ENCODE results near the gene SLC25A52.
A peak's percentile ranks its signal among the peaks of the same experiment; 100 is the strongest.

SLC25A52 gene

GRCh38 chr18:31741097-31741735, 19.5 kb downstream of the SLC25A52 start:
- H3K79me2 ChIP-seq (ENCODE audit: control insufficient read depth, low read length): no peaks in the 10 kb centered on the region
- no peaks in the 10 kb centered on the region for H4K20me1 ChIP-seq (ENCODE audit: control insufficient read depth, insufficient read depth, low read depth, low read length)
- H3F3A ChIP-seq (ENCODE audit: control insufficient read depth, insufficient read depth): no peaks in the 10 kb centered on the region
- H3K4me3 ChIP-seq (ENCODE audit: low read length): no peak overlapping the region
- no peak for TF ChIP-seq EZH2phosphoT487 (IDR thresholded peaks at IDR 0.05; ENCODE audit: borderline replicate concordance, low read length)
- TF ChIP-seq CTCF (IDR thresholded peaks at IDR 0.05; ENCODE audit: low read depth, low read length, poor library complexity, severe bottlenecking): peak; percentile 85
- H3K9me2 ChIP-seq (replicated peaks; ENCODE audit: control insufficient read depth, low read length): no peaks in the 10 kb centered on the region
- H3K9me3 ChIP-seq (ENCODE audit: control insufficient read depth, insufficient read depth, low read length): no peaks in the 10 kb centered on the region
- H3K4me1 ChIP-seq (ENCODE audit: control insufficient read depth, low read length): peaks cover 17% of the 10 kb centered on the region
- H3K36me3 ChIP-seq (ENCODE audit: control insufficient read depth, low read length): no peaks in the 10 kb centered on the region
- no peak overlapping the region for H3K4me2 ChIP-seq (ENCODE audit: low read length)
- H3K27ac ChIP-seq (ENCODE audit: low read depth, low read length): no peak overlapping the region
- H3K27me3 ChIP-seq (ENCODE audit: control insufficient read depth, low read length): no peaks in the 10 kb centered on the region

- Histone ChIP-seq H3K36me3 (ENCODE audit: control insufficient read depth, low read length) (no peaks in the 10 kb centered on the region), H3K9me3 (ENCODE audit: control insufficient read depth, insufficient read depth, low read length) (no peaks in the 10 kb centered on the region), H3K27ac (ENCODE audit: low read depth, low read length) (no peak overlapping the region), H3K79me2 (ENCODE audit: control insufficient read depth, low read length) (no peaks in the 10 kb centered on the region), H3F3A (ENCODE audit: control insufficient read depth, insufficient read depth) (no peaks in the 10 kb centered on the region), H3K9me2 (replicated peaks; ENCODE audit: control insufficient read depth, low read length) (no peaks in the 10 kb centered on the region), H4K20me1 (ENCODE audit: control insufficient read depth, insufficient read depth, low read depth, low read length) (no peaks in the 10 kb centered on the region), H3K4me2 (ENCODE audit: low read length) (0 out of 2 replicates have a peak overlapping the region, but pooled peaks have one; percentile 22), H3K4me1 (ENCODE audit: control insufficient read depth, low read length) (peaks cover 17% of the 10 kb centered on the region), H3K4me3 (ENCODE audit: low read length) (no peak overlapping the region), H3K27me3 (ENCODE audit: control insufficient read depth, low read length) (no peaks in the 10 kb centered on the region)
- TF ChIP-seq CTCF (IDR thresholded peaks at IDR 0.05; ENCODE audit: low read depth, low read length, poor library complexity, severe bottlenecking) (no peak), EZH2phosphoT487 (IDR thresholded peaks at IDR 0.05; ENCODE audit: borderline replicate concordance, low read length) (no peak)
These were observed 20.5 kb downstream of the SLC25A52 start for GRCh38 chr18:31740180-31740579.

- H3K4me2 ChIP-seq (ENCODE audit: low read length): no peak overlapping the region
- no peaks in the 10 kb centered on the region for H3K9me2 ChIP-seq (replicated peaks; ENCODE audit: control insufficient read depth, low read length)
- no peaks in the 10 kb centered on the region for H3K36me3 ChIP-seq (ENCODE audit: control insufficient read depth, low read length)
- no peaks in the 10 kb centered on the region for H4K20me1 ChIP-seq (ENCODE audit: control insufficient read depth, insufficient read depth, low read depth, low read length)
- TF ChIP-seq EZH2phosphoT487 (IDR thresholded peaks at IDR 0.05; ENCODE audit: borderline replicate concordance, low read length): no peak
- no peak for TF ChIP-seq CTCF (IDR thresholded peaks at IDR 0.05; ENCODE audit: low read depth, low read length, poor library complexity, severe bottlenecking)
- H3F3A ChIP-seq (ENCODE audit: control insufficient read depth, insufficient read depth): no peaks in the 10 kb centered on the region
- no peaks in the 10 kb centered on the region for H3K27me3 ChIP-seq (ENCODE audit: control insufficient read depth, low read length)
- H3K27ac ChIP-seq (ENCODE audit: low read depth, low read length): no peak overlapping the region
- no peak overlapping the region for H3K4me3 ChIP-seq (ENCODE audit: low read length)
- H3K4me1 ChIP-seq (ENCODE audit: control insufficient read depth, low read length): peaks cover 17% of the 10 kb centered on the region
- H3K79me2 ChIP-seq (ENCODE audit: control insufficient read depth, low read length): no peaks in the 10 kb centered on the region
- H3K9me3 ChIP-seq (ENCODE audit: control insufficient read depth, insufficient read depth, low read length): no peaks in the 10 kb centered on the region
These were observed 21.0 kb downstream of the SLC25A52 start for GRCh38 chr18:31739651-31740050.

Data from DOHH2 (cell line).